HG03432 (cell line): ENCODE measurements around the gene ENTREP3.
A peak's percentile ranks its signal among the peaks of the same experiment; 100 is the strongest.
"Not testable (repeated sequence)": the region's sequence is repeated elsewhere in the genome, so short reads cannot be mapped to it uniquely, and the experiment has no call there.

Experiments used
- ATAC-seq: cut with Tn5 transposase; IDR thresholded peaks from one replicate; pipeline ENCODE4 v1.9.1; 2021; ENCODE audit warnings: mild to moderate bottlenecking, moderate library complexity; ENCODE audit not compliant: unreplicated experiment

Gene ENTREP3

DNA sequence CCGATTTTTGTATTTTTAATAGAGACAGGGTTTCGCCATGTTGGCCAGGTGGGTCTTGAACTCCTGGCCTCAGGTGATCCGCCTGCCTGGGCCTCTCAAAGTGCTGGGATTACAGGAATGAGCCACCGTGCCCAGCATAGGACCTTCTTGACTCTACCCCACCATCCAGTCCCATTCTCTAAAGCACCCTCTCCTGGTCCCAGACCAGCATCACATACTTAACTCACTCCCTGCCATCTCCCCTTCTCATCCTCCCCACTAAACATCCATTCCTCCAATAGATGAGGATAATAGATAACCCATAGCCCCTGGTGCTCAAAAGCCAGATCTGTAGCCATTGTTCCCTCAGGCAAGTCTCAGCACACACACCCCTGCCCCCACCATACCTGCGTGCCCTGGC lies 2.1 kb downstream of the ENTREP3 start:
- ATAC-seq = no peak

DNA sequence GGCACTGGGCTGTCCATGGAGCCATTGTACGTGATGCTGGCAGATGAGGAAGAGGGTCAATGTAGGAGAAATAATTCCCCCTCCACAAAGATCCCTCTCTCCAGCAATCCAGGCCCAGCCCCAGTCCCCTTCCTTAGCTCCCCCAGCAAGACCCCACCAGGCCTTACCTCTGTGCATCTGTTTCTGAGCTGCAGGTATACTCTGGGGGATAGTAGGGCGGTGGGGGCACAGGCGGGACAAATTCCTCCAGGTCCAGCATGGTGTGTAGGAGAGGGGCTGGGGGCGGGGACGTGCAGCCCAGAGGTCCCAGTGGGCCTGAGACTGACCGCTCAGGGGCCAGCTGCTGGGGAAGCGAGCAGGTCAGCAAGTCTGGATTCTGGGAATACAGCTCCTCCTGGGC lies 3.7 kb downstream of the ENTREP3 start:
- ATAC-seq = no peak

DNA sequence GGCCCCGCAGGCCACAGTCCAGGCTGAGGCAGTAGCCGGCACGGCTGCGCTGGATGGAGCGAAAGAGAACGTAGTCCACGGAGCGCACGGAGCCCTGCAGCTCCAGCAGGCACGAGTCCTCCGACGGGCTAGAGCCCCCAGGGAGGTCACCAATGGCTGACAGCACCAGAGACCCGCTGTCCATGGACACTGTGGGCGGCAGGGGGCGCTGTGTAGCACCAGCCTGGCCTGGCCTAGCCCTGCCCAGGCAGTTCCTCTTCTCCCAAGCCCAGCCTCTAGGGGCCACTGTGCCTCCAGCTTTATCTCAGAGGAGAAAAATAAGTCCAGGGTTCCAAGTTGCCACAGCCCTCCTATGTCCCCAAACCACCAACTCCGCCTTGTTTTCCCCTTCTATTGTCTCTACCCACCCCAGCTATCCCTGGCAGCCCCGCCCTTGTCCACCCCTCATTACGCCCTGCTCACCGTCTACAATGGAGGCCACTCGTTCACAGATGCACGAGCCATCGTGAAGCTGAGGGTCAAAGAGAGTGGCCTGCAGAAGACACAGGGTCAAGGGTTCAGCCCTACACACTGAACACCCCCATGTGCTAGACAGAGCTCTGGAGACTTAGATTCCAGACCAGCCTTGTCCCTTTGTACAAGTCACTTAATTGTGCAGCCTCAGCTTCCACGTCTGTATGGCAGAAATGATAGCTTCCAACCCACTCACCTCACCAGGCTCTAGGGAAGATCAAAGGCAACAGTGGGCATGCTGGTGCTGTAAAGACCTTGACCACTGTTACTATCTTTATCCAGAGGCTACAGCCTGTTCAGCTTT lies 4.4 kb downstream of the ENTREP3 start:
- peak; percentile 80 for ATAC-seq

DNA sequence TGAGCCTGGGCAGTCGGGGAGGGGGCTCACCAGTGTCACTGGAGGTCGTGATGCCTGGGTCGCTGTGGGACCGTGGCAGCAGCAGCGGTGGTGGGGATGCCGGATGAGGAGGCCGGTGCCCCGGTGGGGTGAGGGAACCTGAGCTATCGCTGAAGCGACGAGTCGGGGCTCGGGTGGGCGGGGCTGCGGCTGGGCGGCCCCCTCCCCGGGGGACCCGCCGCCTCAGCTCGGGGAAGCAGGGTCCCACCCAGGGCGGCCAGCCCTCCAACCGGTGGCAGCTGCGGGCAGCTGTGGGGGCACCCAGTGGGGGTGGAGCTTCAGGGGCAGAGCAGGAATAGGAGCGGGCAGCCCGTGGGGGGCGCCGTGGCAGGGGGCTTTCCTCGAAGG lies 5.0 kb downstream of the ENTREP3 start:
- ATAC-seq = peak; percentile 26

DNA sequence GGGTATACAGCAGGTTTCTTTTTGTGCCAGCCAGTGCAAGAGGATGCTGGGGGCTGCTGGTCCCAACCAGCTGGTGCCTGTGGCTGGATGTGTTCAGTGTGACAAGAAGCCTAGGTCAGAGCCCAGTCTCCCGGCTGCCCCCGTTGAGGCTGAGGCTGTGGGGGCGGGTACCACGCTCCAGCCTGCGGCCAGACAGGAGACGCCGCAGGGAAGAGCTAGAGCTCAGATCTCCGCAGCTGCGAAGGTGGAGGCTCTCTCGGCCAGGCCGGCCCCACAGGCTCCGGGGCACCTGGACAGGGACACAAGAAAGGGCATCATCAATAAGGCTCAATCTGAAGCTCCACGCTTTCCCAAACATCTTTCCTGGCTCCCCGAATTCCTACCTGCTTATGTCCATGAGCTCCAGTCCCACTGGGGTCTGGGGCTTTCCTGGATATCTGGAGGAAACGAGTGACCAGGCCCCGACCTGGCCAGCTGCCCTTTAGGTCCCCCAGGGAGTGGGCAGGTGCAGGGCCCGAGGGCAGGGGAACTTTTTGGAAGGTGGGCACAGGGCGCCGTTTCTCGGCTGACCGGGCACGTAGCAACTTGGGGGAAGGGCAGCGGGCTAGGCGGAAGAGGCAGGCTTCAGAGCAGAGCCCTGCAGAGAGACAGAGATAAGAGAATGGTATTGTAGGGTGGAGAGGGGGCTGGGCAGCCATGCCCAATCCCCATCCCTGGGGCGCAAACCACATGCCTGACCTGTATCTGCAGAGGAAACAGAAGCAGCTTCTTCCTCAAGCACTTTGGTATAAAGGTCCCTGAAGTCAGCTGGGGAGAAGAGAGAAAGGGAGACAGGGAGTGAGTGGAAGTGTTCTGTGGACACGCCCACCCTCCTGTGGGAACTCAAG lies 7.4 kb downstream of the ENTREP3 start:
- no peak for ATAC-seq

DNA sequence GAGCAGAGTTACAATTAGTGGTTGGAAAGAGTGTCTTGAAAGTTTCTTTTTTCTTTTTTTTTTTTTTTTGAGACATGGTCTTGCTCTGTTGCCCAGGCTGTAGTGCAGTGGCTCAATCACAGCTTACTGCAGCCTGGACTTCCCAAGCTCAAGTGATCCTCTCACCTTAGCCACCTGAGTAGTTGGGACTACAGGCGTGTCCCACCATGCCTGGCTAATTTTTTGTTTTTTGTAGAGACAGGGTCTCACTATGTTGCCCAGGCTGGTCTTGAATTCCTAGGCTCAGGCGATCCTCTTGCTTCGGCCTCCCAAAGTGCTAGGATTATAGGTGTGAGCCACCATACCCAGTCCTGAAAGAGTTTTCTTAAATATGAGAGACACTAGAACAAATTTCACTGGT lies 8.5 kb downstream of the ENTREP3 start:
- ATAC-seq = not testable (repeated sequence)

DNA sequence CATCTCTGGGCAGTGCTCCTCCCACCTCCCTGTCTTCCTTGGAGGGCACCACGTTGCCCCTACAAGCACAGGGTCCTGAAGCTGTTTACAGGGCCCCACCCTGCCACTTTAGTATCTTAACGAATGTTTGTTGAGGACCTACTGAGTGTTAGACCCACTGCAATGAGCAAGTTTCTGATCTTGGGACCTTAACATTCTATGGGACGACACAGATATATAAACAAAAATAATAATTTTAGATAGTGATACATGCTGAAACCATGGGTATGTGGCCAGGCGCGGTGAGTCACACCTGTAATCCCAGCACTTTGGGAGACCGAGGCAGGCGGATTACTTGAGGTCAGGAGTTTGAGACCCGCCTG lies 10.1 kb downstream of the ENTREP3 start:
- no peak for ATAC-seq

DNA sequence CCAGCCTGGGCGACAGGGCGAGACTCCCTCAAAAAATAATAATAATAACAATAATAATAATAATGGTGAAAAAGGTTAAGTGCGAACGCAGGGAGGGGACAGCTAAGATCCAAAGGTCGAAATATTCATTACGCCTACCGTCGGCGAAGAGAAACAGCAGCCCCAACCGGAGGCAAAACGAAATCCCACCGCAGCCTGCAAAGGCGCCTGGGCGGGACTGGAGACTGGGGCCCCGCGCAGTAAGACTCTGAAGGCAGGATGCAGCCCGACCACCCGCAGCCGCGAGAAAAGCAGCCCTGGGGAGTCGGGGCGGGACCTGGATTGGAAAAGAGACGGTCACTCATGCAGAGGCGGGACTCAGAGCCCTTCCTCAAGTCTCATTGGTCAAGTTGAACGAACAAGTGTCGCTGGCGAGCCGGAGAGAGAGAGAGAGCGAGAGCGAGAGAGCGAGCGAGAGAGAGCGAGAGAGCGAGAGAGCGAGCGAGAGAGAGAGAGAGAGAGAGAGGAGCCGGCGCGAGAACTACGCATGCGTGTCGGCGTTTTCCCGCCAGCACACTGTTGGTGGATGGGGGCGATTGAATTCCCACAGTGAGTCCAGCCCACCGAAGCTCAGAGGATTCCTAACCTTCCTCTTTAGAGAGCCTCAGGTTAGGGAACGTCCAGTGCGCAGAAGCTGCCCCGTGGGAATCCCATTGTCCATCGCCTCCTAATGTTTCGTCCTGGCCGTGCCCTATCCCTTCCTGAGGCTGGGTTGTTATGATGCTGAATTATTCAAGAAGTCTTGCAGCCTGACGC lies 10.7 kb downstream of the ENTREP3 start:
- ATAC-seq = peak; percentile 86

DNA sequence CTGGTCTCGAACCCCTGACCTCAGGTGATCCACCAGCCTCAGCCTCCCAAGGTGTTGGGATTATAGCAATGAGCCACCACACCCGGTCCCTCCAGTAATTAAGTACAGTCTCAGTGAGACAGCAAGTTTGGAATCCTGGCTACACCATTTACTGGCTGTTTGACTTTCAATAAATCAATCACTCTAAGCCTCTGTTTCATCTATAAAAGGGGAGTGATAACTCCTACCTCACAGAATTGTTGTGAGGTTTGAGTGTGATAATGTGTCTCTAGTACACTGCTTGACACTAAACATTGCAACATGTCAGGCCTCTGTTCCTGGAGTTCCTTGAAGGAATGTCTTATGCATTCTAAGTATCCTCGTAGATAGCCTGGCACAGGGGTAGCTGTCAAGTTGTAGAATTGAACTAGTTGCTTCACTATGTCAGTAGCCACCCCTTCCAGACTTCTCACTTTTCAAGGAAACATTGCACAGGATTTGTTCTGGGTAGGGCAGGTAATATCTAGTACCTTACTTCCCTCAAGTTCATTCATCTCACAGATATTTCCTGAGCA lies 12.4 kb downstream of the ENTREP3 start:
- ATAC-seq = no peak

DNA sequence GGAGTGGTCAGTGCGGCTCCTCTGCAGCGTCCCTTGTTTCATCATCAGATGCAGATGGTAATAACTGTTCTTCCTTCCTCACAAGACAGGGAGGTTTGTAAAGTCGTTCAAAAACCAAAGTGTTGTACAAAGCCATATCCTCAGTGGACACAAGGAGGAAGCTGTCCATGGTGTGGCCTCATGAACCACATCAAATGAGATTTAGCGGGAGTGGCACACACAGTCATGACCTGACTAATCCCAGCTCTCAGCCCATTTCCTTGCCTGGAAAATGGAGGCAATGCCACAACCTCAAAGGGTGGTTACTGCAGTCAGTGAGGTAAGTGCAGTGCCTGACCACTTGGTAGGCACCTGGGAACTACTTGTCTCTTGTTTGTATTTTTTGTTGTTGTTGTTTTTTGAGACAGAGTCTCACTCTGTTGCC lies 13.4 kb downstream of the ENTREP3 start:
- ATAC-seq = no peak

DNA sequence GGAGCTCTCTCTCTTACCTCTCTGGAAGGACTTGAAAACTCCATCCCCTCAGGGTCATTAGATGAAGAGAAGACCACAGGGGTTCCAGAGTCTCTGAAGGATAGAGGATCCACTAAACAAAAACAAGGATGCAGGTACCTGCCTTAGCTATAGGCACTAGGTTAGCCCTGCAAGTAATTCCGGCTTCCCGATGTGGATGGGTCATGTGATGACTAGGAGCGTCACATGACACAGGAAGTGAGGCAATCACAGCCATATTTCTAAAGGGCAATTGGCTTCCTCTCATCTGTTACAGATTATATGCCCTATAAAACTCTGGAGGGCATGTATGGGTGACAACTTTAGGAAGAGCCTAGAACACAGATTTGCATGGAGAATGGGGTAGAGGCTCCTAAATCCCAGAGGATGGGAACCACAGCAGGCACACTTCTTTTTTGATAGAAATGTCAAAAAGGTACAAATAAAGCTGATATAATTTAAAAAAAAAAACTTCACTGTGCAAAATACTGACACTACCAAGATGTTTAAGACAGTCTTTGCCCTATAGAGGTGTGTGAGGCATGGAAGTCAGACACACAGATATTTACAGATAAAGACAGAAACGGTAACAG lies 14.1 kb downstream of the ENTREP3 start:
- peak; percentile 33 for ATAC-seq

DNA sequence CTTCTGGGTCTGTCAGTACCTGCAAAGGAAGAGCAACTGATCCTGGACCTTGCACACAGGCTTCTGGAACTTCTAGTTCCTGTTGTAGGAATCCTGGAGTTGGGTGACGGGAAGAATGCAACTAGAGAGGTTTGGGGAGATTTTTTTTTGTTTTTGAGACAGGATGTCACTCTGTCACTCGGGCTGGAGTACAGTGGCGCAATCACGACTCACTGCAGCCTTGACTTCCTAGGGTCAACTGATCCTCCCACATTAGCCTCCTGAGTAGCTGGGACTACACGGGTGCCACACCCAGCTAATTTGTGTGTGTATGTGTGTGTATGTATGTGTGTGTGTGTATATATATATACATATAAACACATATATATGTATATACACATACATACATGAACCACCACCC lies 18.8 kb downstream of the ENTREP3 start:
- no peak for ATAC-seq

DNA sequence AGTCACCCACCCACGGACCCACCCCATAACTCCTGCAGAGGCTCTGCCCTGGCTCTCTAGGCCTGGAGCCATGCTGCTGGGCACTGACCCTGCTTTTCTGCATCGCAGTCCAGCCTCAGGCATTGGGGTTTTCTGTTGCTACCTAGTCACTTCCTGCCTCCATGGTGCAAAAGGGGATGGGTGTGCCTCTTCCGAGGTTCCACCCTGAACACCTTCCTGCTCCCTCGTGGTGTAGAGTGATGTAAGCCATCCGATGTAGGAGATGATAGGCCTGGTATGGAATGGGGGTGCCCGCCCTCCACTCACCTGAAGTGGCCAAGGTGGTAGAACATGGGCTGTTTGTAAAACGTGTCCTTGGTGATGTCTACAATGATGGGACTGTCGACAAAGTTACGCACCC lies 19.9 kb downstream of the ENTREP3 start:
- not testable (repeated sequence) for ATAC-seq

DNA sequence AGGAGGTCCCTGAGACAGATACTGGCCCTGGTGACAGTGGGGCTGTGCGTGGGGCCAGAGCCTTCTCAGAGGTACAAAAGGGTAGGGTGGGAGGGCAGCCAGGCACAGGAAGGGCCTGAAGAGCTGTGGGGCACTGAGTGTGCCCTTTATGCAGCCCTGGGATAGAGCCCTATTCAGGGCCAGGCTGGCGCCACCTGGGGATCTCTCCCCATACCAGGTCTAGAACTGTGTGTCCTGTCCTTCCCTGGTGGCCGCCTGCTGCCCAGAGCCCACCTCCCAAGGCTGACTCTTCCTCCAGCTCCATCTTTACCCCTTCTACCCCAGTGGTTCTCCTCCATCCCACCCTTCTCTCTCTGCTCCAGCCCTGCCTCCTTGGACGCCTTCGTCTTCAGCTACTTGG lies 21.8 kb downstream of the ENTREP3 start:
- not testable (repeated sequence) for ATAC-seq

DNA sequence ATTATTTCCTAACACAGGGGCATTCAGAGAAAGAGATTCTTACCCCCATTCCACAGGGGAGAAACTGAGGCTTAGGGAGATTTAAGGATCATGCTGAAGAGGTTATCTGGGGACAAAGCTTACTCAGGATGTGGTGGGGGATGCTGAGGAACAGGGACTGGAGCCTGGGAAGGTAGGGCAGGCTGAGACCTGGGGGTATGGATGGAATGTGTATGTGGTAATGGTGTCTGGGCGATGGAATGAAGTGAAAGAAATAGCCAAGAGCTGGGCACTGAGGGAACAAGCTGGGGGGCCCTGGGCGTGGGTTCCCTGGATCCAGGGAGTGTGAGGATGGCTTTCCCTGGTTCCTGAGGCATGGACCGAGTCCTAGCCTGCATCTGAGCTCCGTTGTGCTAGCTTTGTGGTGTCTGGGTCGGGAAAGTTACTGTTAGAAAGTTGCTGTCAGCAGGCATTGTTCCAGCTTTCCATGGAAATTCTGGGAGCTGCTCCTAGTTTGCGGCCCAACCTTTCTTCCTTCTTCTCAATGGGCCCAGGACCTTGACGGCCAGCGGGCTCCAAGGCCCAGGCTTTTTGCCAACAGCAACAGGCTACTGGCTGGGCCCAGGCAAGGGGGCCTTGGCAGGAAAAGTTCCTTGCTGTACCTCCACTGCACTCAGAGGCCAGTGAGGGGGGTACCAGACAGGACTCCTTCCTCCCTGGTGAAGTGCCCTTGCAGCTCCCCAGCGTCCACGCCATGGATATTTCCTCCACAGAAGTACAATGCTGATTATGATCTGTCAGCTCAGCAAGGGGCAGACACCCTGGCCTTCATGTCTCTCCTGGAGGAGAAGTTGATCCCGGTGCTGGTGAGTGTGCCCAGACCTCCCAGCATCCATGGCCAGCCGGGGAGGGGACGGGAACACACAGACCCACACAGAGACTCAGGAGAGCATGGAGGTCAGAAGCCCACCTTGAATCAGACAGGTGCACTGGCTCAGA lies 23.0 kb downstream of the ENTREP3 start:
- ATAC-seq = not testable (repeated sequence)

DNA sequence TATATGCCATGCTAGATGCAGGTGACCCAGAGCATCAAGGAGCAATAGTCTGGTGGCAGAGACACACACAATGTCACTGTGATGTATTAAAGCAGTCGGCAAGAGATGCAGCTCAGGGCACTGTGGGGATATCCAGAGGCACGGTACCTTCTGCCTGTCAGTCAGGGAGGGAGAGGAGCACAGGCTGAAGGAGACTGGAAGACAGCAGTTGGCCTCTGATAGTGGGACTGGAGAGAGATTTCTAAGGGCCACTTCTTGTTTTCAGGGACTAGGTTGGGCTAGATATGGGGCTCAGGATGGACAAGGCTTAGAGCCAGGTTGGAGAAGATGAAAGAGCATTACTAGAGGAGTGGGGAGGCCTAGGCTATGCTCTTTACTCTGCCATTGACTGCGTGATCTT lies 24.0 kb downstream of the ENTREP3 start:
- ATAC-seq = not testable (repeated sequence)

DNA sequence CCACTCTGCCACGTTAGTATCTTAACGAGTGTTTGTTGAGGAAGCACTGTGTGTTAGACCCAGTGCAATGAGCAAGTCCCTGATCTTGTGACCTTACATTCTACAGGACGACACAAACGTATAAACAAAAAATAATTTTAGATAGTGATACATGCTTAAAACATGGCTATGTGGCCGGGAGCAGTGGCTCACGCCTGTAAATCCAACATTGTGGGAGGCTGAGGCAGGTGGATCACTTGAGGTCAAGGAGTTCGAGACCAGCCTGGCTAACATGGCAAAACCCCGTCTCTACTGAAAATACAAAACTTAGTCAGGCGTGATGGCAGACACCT lies 27.2 kb downstream of the ENTREP3 start:
- no peak for ATAC-seq

DNA sequence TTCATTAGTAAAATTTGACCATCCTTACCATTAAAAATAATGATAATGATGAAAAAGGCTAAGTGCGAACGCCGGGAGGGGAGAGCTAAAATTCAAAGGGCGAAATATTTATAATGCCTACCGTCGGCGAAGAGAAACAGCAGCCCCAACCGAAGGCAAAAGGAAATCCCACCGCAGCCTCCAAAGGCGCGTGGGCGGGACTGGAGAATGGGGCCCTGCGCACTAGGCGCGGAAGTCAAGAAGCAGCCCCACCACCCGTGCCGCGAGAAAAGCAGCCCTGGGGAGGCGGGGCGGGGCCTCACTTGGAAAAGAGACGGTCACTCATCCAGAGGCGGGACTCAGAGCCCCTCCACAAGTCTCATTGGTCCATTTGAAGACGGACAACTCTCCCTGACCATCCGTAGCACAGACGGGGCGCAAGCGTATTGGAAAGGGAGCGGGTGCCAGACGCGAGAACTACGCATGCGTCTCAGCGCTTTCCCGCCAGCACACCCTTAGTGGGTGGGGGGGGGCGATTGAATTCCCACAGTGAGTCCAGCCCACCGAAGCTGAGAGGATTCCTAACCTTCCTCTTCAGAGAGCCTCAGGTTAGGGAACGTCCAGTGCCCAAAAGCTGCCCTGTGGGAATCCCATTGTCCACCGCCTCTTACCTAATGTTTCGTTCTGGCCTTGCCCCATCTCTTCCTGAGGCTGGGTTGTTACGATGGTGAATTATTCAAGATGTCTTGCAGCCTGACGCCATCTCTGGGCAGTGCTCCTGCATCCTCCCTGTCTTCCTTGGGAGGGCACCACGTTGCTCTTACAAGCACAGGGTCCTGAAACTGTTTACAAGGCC lies 27.8 kb downstream of the ENTREP3 start:
- peak; percentile 88 for ATAC-seq

DNA sequence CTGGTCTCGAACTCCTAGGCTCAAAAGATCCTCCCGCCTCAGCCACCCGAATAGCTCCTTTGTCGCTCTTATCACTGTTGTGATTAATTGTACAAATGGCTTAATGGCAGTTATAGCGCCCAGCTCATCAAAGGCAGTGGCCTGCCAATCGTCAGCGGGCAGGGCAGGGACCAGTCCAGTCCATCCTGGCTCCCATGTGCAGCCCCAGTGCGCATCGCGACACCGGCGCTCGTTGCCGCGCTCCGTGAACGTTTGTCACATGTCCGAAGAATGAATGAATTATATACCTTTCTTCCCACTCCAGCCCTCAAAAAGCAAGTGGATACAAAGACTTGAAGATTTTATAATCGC lies 28.4 kb downstream of the ENTREP3 start:
- ATAC-seq = peak; percentile 29
